ENCODE data around the gene EVI5. TPM values are rescaled to one million over a fixed set of nuclear protein-coding genes. Genes with fewer than 3 reads are reported as not detected.

Gene EVI5
- total RNA-seq, 4 donors from 2014 or later: 39.5 to 49.7 (median 48.6) TPM

DNA sequence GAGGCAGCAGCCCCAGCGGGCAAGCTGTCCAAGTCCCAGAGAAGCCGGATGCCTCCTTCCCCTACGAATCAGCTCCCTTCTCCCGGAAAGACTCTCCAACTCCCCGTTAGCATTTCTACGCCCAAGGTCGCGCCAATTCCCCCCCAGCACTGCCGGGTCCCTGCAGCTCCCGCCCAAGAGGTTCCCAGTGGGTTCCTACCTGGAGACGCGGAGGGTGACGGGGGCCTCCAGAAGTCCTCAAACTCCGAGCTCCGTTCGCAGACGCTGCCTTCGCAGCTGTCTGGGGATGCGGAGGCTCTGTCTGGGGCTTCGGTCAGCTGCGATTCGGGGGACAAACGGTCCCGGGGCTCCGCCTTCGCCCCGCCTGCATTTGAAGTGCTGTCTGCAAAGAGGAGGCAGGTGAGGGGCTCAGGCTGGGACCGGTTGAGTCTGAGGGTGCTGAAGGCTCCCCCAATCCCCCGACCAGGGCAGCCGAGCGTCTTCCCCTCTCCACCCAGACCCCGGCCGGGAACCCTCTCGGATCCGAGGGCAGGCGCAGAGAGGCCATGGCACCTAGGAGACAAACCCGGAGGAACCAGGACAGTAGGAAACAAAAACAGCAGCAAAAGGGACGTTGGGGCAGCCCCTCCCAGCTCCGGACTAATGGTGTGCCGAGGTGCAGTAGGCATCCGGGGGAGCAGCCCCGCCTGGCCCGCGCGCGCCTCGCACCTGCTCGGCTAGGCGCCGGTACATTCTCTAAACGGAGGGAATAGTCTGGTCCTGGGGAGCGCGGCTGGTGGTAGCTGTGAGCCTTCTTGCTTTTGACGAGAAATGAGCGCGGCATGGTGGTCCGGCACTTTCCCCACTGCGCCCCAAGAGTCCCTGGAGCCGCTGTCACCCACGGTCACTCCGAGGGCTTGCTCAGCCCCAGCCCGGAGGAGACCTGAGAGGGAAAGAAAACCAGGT is 302.0 kb downstream of the EVI5 start:
- Histone ChIP-seq H3K36me3 (no peaks in the 10 kb centered on the region), H3K4me1 (peaks cover 0 to 69% (median 57%) of the 10 kb centered on the region in 3 donors), H3K9me3 (no peaks in the 10 kb centered on the region), H3K27me3 (peaks cover 100% of the 10 kb centered on the region), H3K27ac (no peak overlapping the region), H3K4me3 (peak overlapping the region; percentile 3 to 53)
- no peak for ATAC-seq
- 0 to 3% methylated on average over 3 to 7 of the region's 62 CpGs for WGBS, 2 donors (ENCODE audit: low coverage in 1 of 2)
- no peak for TF ChIP-seq POLR2AphosphoS5 (IDR thresholded peaks at IDR 0.05)

DNA sequence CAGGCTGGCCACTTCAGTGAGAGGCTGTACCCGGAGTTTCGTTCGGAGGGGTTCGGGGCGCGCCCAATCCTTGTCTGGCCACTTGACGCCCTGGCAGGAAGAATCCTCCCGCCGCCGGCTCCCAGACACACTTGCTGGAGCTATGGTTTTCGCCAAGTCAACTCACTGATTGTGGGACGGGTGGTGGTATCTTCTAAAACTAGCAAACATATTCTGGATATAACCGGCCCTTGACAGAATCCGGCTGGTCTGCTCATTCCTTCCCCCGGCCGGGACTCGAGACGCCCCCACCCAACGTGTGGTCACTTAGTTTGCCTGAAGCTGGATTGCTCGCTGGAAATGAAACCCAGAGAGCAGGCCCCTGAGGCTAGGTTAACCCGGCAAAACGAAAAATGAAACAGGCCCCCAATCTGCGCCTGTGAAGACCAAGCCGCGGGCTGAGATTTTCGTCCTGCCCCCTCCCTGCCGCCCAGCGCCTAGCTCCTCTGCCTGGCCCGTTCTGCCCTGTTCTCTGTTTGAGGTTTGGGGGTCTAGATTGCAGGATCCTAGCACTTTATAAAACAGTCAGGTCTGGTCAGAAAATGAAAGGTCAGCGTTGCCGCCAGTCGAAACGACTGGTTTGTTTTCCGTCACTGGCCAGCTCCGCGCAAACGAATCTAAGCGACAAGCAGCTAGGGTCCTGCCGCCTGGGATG is 302.8 kb downstream of the EVI5 start:
- WGBS, 2 donors (ENCODE audit: low coverage in 1 of 2): 3 to 8% methylated on average over 8 to 14 of the region's 39 CpGs
- TF ChIP-seq EP300 (IDR thresholded peaks at IDR 0.05): no peak
- TF ChIP-seq, protein P1, sequence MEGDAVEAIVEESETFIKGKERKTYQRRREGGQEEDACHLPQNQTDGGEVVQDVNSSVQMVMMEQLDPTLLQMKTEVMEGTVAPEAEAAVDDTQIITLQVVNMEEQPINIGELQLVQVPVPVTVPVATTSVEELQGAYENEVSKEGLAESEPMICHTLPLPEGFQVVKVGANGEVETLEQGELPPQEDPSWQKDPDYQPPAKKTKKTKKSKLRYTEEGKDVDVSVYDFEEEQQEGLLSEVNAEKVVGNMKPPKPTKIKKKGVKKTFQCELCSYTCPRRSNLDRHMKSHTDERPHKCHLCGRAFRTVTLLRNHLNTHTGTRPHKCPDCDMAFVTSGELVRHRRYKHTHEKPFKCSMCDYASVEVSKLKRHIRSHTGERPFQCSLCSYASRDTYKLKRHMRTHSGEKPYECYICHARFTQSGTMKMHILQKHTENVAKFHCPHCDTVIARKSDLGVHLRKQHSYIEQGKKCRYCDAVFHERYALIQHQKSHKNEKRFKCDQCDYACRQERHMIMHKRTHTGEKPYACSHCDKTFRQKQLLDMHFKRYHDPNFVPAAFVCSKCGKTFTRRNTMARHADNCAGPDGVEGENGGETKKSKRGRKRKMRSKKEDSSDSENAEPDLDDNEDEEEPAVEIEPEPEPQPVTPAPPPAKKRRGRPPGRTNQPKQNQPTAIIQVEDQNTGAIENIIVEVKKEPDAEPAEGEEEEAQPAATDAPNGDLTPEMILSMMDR (IDR thresholded peaks at IDR 0.05): no peak
- no peak for TF ChIP-seq POLR2A (IDR thresholded peaks at IDR 0.05)
- Histone ChIP-seq H3K4me1 (peaks cover 0 to 69% (median 57%) of the 10 kb centered on the region in 3 donors), H3K27me3 (peaks cover 94% of the 10 kb centered on the region), H3K27ac (no peak overlapping the region), H3K4me3 (peak overlapping the region; percentile 3 to 53), H3K9me3 (no peaks in the 10 kb centered on the region), H3K36me3 (no peaks in the 10 kb centered on the region)
- ATAC-seq: no peak

DNA sequence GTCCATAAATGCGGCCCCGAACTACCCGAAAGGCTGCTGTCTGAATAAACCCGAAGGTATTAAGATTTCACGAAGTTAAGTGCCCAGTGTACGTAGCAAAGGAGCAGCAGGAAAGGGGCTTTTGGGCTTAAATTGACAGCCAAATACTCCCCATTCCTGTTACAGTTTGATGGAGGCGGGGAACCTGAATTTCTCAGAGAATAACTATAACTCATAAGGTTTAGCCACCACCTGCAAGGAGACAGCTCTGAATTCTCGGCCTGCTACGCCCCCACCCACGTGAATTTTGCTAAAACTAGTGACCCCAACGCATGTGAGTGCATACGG is 303.3 kb downstream of the EVI5 start:
- H3K4me3 ChIP-seq: peak overlapping the region in 1 of 2 donors; percentile 53
- WGBS, 2 donors (ENCODE audit: low coverage in 1 of 2): 11 to 40% methylated on average over 3 to 5 of the region's 12 CpGs
- TF ChIP-seq POLR2A (IDR thresholded peaks at IDR 0.05) (no peak), POLR2AphosphoS5 (IDR thresholded peaks at IDR 0.05) (no peak), EP300 (IDR thresholded peaks at IDR 0.05) (no peak)
- TF ChIP-seq, protein P1 (IDR thresholded peaks at IDR 0.05): no peak
- H3K4me1 ChIP-seq: peaks cover 0 to 64% (median 57%) of the 10 kb centered on the region in 3 donors
- ATAC-seq: no peak
- H3K9me3 ChIP-seq: no peaks in the 10 kb centered on the region
- peaks cover 89% of the 10 kb centered on the region for H3K27me3 ChIP-seq
- H3K36me3 ChIP-seq: no peaks in the 10 kb centered on the region
- H3K27ac ChIP-seq: no peak overlapping the region

DNA sequence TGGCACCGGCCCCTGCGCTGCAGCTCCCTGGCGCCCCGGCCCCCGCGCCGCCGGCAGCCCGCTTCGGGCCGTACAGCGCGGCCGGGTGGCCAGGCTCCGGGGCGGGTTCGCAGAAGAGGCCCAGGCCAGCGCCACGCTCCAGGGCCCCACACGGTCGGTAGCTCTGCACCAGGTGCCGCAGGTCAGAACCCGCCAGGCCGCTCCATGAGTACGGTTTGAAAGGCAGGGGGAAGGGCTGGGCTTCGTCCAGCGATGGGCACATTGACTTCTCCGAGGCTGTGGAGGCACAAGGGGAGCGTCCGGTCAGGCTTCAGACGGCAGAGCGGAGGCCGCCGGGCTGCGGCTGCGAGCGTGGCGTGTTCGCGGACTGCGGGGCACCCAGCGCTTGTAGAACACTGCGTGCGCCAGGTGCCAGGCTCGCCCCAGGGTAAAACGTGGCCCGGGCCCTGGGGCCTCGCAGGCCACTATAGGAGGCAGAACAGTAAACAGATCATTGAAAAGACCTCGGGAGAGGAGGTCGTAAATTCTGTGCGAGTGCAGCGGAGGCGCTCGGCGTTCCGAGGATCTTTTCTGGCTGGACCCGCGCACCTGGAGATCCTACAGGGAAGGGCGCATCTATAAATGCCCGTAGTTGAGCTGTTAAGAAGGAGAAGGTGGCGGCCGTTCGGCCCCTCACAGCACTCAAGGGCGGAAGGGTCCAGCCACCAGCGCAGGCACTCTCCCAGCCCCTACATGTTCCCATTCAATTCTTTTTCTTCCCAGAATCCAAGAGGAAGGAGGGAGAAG is 303.9 kb downstream of the EVI5 start:
- no peaks in the 10 kb centered on the region for H3K36me3 ChIP-seq
- peaks cover 86% of the 10 kb centered on the region for H3K27me3 ChIP-seq
- no peaks in the 10 kb centered on the region for H3K9me3 ChIP-seq
- no peak overlapping the region for H3K27ac ChIP-seq
- 0% methylated on average over 1 of the region's 65 CpGs for WGBS, 2 donors (ENCODE audit: low coverage in 1 of 2)
- ATAC-seq: no peak
- TF ChIP-seq POLR2A (IDR thresholded peaks at IDR 0.05) (no peak), POLR2AphosphoS5 (IDR thresholded peaks at IDR 0.05) (no peak), EP300 (IDR thresholded peaks at IDR 0.05) (no peak)
- TF ChIP-seq, protein P1 (IDR thresholded peaks at IDR 0.05): no peak
- peaks cover 0 to 58% (median 51%) of the 10 kb centered on the region in 3 donors for H3K4me1 ChIP-seq
- H3K4me3 ChIP-seq: peak overlapping the region in 1 of 2 donors; percentile 23

Data from gastroesophageal sphincter (tissue), 4 donors.